GM19324 (cell line): ENCODE measurements around the gene ARHGEF26.

ENCODE experiments used
- ATAC-seq: cut with Tn5 transposase; IDR thresholded peaks from one replicate; pipeline ENCODE4 v1.9.1; 2021; ENCODE audit warnings: mild to moderate bottlenecking, moderate library complexity; ENCODE audit not compliant: unreplicated experiment, low FRiP score

Gene ARHGEF26

GRCh38 chr3:154151969-154152368 lies 30.8 kb downstream of the ARHGEF26 start:
- ATAC-seq, result no peak

DNA sequence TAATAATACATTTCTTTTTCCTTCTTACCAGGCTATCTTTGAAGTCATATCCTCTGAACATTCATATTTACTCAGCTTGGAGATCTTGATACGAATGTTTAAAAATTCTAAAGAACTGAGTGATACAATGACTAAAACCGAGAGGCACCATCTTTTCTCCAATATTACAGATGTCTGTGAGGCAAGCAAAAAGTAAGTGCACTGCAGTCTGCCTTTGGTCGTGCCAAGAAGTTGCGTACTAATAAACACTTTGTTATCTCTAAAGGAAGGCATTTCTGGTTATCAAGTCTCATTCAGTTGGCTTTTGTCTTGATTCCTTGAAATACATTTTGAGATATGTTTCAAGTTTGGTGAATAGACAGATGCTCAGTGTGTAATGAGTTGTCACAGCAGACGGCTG lies 31.6 kb downstream of the ARHGEF26 start:
- ATAC-seq, result no peak

GRCh38 chr3:154156530-154156929 lies 35.3 kb downstream of the ARHGEF26 start:
- no peak for ATAC-seq

DNA sequence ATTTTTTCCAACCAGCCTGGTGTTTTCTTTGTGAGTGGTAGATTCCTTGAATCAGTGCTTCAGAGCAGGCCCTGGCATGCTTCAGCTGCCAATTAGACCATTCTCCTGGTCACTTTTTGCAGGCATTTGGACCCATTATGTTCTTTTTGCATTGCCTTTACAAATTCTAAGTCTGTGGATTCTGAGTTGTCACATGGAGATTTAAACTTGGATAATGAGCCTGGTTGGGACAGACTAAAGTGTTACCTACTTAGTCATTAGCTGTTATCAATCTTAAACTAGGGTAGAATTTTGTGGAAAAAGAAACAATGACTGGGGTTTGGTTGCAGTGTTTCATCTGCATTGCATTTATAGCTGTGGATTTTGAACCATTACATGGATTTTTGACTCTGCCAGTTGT lies 40.6 kb downstream of the ARHGEF26 start:
- no peak for ATAC-seq

DNA sequence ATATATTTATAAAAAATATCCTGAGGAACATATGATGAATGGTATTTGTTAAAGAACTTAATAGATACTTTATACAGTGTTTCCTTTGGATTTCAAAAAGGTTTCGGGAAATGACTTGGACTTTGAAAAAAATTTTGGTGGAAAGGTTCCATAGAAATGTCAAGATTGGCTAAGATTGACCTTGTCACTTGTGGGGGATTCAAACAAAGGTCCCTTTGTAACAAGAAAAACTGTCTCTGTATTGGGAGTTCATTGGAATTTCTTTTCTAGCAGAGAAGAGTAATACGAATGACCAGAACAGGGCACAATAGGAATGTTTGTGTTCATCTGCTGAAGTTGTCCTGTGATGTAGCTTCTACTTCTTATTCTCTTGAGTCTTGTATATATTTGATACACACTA lies 43.2 kb downstream of the ARHGEF26 start:
- ATAC-seq, result no peak

- ATAC-seq, result no peak
Observed at GRCh38 chr3:154168998-154169795, 48.0 kb downstream of the ARHGEF26 start.

DNA sequence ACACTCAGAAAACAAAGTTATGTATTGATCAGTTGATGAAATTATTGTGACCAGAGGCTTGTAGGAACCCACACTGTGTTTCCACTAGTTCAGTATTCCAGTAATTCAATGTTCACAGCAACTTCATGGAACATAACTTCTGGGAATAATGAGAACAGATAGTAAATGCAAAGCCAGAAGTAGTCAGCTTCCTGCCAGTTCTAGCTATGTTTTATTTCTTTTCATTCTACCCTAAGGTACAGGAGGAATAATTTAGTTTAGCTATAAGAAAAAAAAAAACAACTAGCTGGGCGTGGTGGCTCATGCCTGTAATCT lies 48.6 kb downstream of the ARHGEF26 start:
- ATAC-seq, result no peak

DNA sequence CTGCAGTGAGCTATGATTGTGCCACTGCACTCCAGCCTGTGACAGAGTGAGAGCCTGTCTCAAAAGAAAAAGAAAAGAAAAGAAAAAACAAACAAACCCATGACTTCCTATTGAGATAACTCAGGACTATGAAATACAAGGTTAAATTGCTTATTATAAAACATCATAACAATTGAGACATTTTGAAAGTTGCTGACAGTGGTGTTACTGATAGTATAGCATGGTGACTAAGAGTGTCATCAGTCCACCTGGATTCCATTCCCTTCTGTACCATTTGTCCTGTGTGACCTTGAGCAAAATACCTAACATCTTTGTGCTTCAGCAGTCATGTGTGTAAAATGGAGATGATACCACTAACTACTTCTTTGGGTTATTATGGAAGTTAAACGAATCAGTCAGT lies 49.1 kb downstream of the ARHGEF26 start:
- no peak for ATAC-seq

GRCh38 chr3:154175041-154175440 lies 53.9 kb downstream of the ARHGEF26 start:
- no peak for ATAC-seq

DNA sequence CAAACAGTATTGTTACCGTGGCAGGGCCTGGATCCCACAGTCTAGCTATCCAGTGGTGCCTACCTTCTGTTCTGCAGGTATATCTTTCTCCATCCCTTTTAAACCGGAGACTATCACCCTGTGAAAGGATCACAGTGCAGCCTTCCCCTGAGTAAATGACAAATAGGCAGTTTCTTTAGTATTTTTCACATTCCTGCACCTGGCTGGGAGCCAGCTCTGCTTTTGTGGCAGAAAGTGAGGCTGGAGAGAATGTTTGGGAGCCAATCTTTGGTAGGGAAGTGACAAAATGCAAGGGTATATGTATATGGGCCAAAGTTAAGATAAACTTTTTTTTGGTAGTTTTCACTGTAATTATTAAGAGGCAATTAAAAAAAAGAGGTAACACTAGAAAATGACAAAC lies 54.8 kb downstream of the ARHGEF26 start:
- no peak for ATAC-seq

DNA sequence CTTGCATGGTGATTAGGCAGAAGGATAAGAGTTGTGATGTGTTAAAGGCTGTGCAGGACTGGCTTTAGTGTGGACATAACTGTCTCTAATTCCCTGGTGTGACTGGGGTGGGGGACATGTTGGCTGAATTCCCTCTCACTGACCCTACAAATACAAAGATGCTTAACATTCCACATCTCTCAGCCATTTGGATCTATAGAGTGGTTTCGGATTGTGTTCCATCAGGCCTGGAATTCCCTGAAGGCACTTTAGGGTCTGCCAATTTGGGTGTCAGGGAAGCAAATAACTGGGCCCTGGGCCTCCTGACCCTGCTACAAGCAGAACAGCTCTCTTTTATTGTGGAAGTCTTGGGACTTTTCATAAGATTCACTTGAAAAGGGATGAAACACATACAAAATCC lies 56.2 kb downstream of the ARHGEF26 start:
- ATAC-seq, result no peak

DNA sequence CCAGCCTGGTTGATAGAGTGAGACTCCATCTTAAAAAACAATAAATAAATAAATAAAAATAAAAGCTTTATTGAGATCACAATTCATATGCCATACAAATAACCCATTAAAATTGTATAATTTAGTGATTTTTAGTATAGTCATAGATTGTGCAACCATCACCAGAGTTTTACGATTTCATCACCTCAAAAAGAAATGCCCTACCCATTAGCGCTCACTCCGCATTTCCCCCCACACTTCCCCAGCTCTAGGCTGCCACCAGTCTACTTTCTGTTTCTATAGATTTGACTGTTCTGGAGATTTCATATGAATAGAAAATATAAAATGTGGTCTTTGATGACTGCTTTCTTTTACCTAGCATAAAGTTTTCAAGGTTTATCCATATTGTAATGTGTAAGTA lies 57.0 kb downstream of the ARHGEF26 start:
- no peak for ATAC-seq

- no peak for ATAC-seq
Observed at GRCh38 chr3:154180836-154181691, 59.9 kb downstream of the ARHGEF26 start.

DNA sequence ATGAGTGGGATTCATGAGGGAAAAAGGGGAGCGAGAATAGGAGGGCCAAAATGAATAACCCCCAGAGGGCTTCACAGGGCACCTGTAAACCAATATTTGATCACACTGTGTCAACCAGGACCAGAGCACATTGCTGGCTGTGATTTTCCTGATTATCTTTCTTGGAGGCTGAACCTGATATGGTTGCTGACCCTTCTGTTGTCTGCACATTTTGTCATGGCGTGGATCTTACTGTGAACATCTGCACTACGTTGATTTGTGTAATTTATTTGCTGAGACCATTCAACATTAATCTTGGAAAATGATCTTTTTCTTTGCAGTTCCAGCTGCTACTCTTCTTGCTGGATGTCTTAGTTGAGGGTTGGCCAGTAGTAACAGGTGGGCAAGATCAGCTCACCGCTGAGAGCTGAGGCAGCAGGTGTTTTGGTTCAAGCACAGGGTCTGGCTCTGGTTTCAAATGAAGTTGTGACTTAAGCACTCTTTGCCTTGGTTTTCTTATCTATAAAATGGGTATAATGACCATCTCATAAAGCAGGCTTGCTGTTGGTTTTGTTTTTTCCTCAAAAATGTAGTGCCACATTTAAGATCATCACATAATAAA lies 61.2 kb downstream of the ARHGEF26 start:
- no peak for ATAC-seq

- no peak for ATAC-seq
Observed at GRCh38 chr3:154182975-154183374, 61.8 kb downstream of the ARHGEF26 start.

DNA sequence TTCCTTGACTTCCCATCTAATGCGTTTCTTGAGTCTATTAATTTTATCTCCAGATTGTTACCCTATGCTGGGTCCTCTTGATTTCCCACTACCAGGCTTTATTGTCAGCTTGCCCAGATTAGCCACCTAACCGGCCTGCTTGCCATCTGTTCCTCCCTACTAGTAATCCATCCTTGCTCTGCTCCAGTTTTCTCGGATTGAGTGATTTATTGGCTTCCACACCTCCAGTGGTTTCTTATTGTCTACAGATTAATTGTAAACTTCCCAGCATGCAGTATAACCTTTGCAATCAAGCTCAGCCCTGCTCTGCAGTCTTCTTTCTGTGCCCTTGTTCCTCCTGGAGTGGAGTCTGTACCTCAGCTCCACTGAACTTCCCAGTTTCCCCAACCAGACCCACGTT lies 63.4 kb downstream of the ARHGEF26 start:
- no peak for ATAC-seq

- ATAC-seq, result no peak
Observed at GRCh38 chr3:154188437-154188836, 67.2 kb downstream of the ARHGEF26 start.

DNA sequence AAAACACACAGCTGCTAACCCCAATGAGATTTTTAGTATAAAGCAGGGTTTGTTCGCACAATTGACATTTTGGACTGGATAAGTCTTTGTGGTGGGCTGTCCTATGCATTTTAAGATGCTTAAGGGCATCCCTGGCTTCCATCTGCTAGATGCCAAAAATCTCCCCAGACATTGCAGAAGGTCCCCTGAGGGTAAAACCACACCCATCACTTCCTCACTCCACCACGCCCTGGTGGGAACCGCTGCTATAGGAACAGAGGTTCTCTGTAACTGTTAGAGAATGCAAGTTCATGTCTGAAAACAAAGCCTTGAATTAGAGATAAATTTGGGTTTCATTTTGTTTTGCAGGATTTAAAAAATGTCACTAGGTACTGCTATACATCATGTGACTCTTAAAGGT lies 67.7 kb downstream of the ARHGEF26 start:
- ATAC-seq, result no peak

DNA sequence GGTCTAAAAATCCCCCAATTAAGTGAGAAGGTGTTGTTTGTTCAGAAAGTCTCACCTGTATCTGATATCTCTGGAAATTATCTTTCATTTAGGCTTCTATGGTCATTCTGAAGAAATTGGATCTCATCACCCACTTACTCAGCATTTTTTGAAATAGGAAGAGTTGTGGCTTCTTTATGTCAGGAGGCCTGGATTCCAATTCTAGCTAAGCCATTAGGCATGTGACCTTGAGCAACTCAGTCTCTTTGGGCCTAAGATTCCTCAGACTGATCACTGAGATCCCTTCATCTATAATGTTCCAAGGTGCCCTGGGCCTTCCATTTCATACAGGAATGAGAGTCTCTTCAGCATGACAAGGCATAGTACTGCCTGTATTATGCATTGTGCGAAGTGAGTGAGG lies 70.3 kb downstream of the ARHGEF26 start:
- ATAC-seq, result no peak

DNA sequence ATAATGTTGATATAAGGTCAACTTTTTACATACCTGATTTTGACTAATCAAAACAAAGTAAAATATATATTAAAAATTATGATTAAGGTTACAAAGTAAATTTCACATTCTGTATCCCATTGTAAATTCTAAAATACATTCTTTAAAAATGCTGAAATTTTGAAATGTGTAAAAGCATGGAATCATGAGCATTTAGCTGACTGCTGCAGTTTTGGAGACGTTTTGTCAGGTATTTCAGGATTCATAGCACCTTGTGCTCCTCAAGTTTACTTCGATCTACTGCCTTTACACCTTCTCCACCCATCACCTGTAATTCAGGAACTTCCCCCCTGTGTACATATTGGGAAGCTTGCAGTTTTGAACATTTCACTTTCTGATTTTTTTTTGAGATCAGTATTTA lies 71.0 kb downstream of the ARHGEF26 start:
- no peak for ATAC-seq

DNA sequence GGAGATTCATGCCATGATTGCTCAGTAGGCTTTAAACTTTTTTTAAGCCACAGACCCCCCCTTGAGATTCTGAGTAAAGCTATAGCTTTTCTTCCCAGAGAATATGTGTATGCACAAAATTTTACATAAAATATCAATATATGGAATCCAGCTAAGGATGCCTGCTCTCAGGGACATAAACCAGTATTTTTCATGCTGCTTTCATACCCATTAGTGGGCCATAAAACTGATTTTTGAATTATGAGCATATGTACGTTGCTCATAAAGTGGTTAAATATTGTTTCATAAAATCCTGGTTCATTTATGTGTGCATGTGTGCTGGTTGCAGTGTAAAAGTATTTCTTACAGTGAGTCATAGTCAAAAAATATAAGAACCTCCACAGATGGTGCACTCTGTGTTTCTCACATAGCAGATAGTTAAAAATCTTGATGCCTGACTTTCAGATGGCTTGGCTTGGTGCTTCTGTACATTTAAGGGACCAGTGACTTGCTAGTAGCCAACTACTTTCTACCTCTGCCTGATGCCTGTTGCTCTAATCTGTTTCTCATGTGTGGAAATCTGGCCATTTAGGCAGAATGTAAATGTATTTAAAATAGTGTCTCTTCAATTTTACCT lies 71.9 kb downstream of the ARHGEF26 start:
- no peak for ATAC-seq
